ENCODE results near the gene PACSIN2.

DNA sequence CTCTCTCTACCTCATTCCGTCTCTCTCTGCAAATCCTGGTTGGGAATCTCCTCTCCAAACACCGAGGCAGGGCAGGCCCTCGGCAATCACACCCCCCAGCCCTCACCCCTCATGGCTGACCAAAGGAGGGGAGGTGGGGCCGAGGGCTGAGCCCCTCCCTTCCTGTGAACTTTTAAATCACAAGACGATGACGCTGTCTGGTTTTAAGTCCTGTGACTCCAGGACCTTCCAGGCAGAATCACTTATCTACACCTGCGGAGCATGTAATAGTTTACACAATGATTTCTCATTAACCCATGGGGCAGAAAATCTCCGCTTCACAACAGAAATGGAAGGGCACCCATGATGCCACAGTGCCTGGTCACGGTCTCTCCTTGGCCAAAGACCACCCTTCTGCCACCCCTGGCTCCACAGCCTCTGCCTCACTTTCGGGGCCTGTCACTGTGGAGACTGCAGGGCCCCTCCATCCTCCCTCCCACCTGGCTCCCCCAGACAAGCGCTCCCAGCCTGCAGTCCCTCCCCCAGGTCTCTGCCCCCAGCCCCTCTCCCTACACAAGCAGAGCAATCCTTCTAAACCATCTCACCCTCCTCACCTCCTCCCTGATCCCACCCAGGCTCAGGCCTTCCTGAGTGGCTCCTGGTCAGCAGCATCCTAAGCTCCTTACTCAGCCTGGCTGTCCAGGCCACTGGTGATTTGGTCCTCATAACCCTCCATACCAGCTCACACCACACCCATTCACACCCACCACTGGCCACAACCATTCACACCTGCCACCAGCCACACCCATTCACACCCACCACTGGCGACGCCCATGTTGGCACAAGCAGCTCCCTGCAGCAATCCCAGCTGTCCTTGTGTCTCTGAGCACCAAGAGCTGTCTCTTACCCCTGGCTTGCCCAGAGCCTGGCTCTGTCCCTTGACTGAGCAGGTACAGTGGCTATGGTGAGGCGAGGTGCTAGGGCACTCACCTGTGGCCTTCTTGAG lies 127.1 kb downstream of the PACSIN2 start:
- TF ChIP-seq CTCF (IDR thresholded peaks at IDR 0.05) (no peak), POLR2A (IDR thresholded peaks at IDR 0.05) (no peak)
